SW 1271 (cell line): Measurements from ENCODE around the gene PARN.
"Not testable (repeated sequence)": the region's sequence is repeated elsewhere in the genome, so short reads cannot be mapped to it uniquely, and the experiment has no call there.

ENCODE experiments used
- DNase-seq, 2 experiments: peaks; one replicate each; lab custom pipeline; 2025; lab: John Stamatoyannopoulos, UW

The PARN gene

DNA sequence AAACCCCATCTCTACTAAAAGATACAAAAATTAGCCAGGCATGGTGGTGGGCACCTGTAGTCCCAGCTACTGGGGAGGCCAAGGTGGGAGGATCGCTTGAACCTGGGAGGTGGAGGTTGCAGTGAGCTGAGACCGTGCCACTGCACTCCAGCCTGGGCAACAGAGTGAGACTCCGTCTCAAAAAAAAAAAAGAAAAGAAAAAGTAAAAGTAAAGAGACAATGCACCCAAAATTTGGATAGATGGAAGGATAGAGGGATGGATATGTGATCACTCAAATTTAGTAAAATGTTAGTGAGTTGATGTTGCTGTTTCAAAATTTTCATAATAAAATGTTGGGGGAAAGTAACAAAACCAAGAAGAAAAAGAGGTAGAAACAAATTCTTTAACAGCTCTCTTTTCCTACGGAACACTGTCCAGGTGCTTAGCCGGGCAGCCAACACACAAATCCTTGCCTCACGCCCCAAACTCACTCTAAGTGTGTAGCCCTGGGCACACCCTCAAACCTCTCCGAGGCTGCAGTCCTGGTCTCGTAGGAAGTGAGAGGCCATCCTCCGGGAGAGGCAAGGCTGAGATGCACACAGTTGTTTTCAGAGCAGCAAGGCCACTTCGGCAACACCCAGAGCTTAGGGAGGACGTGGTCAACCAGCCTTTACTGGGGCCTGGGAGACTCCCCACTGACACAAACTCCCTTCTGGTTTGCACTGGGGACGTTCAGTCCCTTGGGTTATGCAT is 228.9 kb downstream of the PARN start:
- not testable (repeated sequence) for DNase-seq

DNA sequence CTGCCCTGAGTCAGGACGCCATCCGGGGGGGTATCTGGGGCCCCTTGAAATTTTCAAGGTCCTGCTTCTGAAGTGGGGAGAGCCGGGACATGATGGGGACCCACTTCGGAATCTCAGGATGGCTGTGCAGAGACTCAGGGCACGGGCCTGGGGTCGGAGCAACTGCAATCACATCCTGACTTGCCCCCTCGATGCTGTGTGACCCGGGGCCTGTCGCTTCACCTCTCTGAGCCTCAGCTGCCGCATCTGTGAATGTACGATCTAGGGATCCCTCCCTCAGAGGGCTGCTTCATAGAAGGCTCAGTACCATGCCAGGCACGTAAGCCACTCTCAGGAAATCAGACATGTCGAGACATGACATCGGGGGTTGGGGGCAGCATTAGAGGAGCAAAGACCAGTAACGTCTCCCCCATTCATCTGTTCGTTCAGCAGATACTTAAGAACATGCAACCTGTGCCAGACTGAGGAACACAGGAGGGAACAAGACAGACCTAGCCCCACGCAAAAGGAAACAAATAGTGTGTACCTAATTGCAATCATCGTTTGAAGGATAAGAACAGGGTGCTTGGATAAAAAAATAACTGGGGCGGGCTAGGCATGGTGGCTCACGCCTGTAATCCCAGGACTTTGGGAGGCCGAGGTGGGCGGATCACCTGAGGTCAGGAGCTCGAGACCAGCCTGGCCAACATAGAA is 229.6 kb downstream of the PARN start:
- DNase-seq = no peak

DNA sequence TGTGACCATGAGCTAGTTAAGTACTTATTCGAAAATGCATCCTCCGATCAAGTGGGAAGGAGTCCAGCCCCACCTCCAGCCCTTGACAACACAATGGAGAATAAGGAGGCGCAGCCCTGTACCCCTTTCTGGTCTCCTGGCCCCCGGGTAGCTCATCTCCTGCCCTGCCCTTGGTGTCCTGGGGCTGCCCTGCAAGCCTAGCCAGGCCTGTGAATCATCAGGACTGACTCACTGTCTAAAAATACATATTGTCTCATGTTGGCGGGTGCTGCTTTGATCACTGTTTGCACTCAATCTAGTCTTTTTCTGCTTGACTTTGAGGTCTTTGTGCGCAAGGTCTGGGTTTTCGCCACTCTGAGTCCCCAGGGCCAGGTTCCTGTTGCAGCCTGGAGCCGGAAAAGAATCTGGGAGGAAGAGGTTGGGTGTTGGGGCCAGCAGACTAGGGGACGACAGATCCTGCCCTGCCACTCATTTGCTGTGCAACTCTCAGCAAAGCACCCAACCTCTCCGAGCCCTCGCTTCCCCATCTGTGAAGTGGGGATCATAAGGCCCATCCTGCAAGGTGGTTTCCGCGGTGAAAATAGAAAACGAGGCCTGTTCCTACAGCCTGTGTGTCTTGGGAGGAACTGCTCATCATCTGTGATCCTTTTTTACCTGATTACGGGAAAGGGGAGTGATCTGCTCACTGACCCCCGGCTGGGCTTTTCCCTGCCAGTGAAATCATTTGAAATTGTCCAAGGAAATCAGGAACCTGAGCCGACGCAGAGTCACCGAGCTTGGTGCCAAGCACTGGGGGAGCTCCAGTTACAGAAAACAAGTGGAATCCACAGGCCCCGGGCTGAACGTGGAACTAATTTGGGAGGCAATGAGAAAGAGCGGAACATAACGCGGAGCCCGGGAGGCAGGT is 230.4 kb downstream of the PARN start:
- no peak for DNase-seq

DNA sequence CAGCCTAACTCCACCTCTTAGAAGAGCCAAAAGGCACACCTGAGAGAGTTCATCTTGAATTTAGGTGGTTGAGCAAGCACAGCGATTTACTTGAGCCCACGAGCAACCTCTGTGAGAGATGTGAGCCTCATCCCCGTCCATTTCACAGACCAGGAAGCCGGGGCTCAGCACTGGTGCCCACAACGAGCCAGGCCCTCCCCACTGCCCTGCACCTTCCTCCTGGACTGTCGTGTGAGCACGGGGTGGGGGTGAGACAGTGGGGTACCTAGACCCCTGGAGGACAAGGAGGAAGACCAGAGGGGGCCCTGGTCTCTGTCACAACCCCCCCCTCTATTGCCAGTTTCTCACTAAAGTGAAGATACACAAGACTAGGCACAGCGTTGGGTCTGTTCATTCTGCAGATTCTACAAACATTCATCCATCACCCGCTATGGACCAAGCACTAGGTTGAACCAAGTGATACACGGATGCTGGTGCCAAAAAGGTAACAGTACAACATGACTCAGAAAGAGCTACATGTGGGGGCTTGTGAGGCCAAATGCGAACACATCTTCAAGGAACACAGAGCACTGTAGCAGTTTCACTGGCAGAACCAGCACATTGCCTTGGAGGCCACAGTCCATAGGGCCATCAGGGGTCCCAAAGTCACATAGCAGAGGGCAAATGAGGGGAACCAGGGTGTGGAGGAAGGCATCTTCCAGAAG is 231.9 kb downstream of the PARN start:
- DNase-seq = no peak

DNA sequence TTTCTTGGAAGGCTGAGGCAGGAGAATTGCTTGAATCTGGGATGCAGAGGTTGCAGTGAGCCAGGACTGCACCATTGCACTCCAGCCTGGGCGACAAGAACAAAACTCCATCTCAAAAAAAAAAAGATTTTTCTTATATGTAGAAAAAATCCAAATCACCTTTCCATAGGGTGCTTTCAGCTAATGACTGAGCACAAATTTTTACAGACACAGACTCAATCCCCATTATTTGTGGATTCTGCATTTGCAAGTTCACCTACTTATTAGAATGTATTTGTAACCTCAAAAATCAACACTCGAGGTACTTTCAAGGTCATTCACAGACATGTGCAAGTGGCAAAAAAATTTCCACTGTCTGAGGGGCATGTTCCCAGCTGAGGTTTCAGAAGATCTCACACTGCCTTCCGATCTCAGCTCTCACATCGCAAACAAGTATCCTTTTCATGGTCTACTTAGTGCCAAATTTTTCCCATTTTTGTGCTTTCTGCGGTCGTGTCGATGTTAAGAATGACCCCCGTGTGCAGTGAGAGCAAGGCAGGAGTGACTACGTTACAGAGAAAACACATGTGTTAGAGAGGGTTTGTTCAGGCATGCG is 234.3 kb downstream of the PARN start:
- DNase-seq = not testable (repeated sequence)

DNA sequence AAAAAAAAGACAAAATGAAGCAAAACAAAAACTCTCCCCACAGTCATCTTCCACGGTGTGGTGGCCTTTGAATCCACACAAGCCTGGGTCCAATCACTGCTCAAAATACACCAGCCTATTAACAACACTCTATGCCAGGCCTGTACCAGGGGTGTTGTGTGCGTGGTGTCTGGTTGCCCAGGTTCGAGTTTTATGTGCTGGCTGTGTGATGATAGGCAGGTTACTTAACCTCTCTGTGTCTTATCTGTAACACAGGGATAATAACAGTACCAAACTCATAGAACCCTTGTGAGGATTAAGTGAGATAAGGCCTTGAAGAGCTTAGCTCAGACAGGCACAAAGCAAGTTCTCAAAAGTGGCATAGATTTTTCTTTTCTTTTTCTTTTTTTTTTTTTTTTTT is 235.2 kb downstream of the PARN start:
- no peak for DNase-seq

DNA sequence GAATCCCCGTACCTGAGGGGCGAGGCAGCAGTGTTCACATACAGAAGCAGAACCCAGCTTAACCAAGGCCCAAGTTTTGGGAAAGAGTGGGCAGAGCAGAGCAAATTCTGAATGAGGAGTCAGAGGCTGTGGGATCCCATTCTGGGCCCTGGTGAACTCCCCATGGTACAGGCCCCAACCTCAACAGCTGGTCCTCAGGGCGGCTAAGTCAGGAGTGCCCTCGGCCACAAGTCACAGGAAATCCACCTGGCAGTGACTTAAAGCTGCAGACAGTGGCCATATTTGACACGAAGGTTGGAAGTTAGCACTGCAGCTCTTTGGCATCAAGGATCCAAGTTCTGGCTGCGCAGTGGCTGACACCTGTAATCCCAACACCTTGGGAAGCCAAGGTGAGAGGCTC is 237.1 kb downstream of the PARN start:
- DNase-seq = no peak

DNA sequence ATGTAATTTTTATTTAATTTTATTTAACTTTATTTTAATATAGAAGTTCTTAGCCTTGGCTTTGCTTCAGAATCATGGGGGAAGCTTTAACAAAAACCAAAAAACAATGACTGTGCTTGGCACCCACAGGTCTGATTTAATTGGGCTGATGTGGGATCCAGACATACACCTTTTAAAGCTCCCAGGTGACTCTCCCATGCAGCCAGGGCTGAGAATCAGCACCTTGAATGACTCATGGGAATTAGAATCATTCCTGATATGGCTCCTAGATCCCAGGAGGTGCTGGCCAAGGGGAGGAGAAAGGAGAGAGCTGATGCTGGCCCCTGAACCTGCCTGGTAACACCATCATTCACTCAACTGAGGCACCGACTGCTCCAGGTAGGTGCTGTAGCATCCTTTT is 240.7 kb downstream of the PARN start:
- DNase-seq = no peak

DNA sequence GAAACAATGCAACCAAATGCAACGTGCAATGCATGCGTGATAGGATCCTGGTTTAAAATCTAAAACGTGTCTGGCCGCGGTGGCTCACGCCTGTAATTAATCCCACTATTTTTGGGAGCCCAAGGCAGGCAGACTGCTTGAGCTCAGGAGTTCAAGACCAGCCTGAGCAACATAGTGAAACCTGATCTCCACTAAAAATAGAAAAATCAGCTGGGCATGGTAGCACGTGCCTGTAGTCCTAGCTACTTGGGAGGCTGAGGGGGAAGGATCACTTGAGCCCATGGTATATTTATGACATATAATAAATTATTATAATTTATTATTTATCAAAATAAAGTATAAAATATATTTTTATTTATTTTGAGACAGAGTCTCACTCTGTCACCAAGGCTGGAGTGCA is 241.8 kb downstream of the PARN start:
- DNase-seq = no peak

DNA sequence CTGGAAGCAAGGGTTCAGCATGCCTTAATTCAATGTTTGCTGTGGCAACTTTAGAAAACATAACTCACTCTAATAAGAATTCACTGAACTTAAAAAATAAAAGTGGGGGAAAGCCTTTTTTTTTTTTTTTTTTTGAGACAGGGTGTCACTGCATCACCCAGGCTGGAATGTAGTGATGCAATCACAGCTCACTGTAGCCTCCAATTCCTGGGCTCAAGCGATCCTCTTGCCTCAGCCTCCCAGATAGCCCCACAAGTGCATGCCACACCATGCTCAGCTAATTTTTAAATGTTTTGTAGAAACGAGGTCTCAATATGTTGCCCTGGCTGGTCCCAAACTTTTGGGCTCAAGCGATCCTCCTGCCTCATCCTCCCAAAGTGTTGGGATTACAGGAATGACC is 243.9 kb downstream of the PARN start:
- no peak for DNase-seq
